ENCODE results near the gene DNAJB11.
"Not testable (repeated sequence)": the region's sequence is repeated elsewhere in the genome, so short reads cannot be mapped to it uniquely, and the experiment has no call there.

Gene DNAJB11

GRCh38 chr3:186552408-186553031, 18.0 kb upstream of the DNAJB11 start:
- no peak for DNase-seq (ENCODE audit: low spot score)

- DNase-seq (ENCODE audit: low spot score) = no peak
Measured at GRCh38 chr3:186564586-186564985, 5.9 kb upstream of the DNAJB11 start.

- DNase-seq (ENCODE audit: low spot score) = peak; percentile 12
Measured at GRCh38 chr3:186566772-186567071, 3.8 kb upstream of the DNAJB11 start.

GRCh38 chr3:186567072-186567921, 3.2 kb upstream of the DNAJB11 start, which contains the start of gene TBCCD1:
Gene TBCCD1 (minus strand): TSS chr3:186567339. CDS start chr3:186564329, 3,010 bp downstream.
- peak; percentile 92 for DNase-seq (ENCODE audit: low spot score)

GRCh38 chr3:186569361-186569760, 1.2 kb upstream of the DNAJB11 start:
- not testable (repeated sequence) for DNase-seq (ENCODE audit: low spot score)

GRCh38 chr3:186569779-186570095, 783 bp upstream of the DNAJB11 start:
- DNase-seq (ENCODE audit: low spot score) = no peak

GRCh38 chr3:186570941-186571643, 572 bp downstream of the DNAJB11 start:
- DNase-seq (ENCODE audit: low spot score) = no peak

GRCh38 chr3:186571644-186572013, 1.1 kb downstream of the DNAJB11 start:
- no peak for DNase-seq (ENCODE audit: low spot score)

GRCh38 chr3:186577521-186577920, 7.0 kb downstream of the DNAJB11 start:
- DNase-seq (ENCODE audit: low spot score) = no peak

GRCh38 chr3:186580785-186581184, 10.3 kb downstream of the DNAJB11 start:
- no peak for DNase-seq (ENCODE audit: low spot score)

- no peak for DNase-seq (ENCODE audit: low spot score)
Measured at GRCh38 chr3:186582541-186582940, 12.0 kb downstream of the DNAJB11 start.

GRCh38 chr3:186583831-186584230, 13.3 kb downstream of the DNAJB11 start:
- DNase-seq (ENCODE audit: low spot score) = no peak

GRCh38 chr3:186586245-186586644, 15.7 kb downstream of the DNAJB11 start:
- DNase-seq (ENCODE audit: low spot score) = not testable (repeated sequence)

GRCh38 chr3:186587183-186587582, 16.7 kb downstream of the DNAJB11 start:
- DNase-seq (ENCODE audit: low spot score) = no peak

- DNase-seq (ENCODE audit: low spot score) = no peak
Measured at GRCh38 chr3:186588632-186589031, 18.1 kb downstream of the DNAJB11 start.

- DNase-seq (ENCODE audit: low spot score) = no peak
Measured at GRCh38 chr3:186589121-186589520, 18.6 kb downstream of the DNAJB11 start.

- DNase-seq (ENCODE audit: low spot score) = no peak
Measured at GRCh38 chr3:186589856-186590579, 19.5 kb downstream of the DNAJB11 start.

GRCh38 chr3:186590580-186591295, 20.2 kb downstream of the DNAJB11 start:
- DNase-seq (ENCODE audit: low spot score) = no peak

GRCh38 chr3:186592682-186593081, 22.2 kb downstream of the DNAJB11 start:
- DNase-seq (ENCODE audit: low spot score) = no peak

GRCh38 chr3:186593862-186594261, 23.3 kb downstream of the DNAJB11 start:
- no peak for DNase-seq (ENCODE audit: low spot score)

- no peak for DNase-seq (ENCODE audit: low spot score)
Measured at GRCh38 chr3:186594591-186595113, 24.1 kb downstream of the DNAJB11 start.

Data from AG08395 (cell line).